Choroid plexus epithelial cell (primary cell): ENCODE data around the gene LSM12.

ENCODE experiments used
- DNase-seq: peaks from one replicate; pipeline ENCODE4 v3.0.0-alpha.2; 2010; ENCODE audit warnings: low read depth
- H3K4me3 ChIP-seq: 2 replicates; pipeline ENCODE4 v1.5.1; 2011; ENCODE audit warnings: low read depth, mild to moderate bottlenecking, control low read depth, low read length, moderate library complexity
- TF ChIP-seq, protein P1 (sequence below): conservative IDR thresholded peaks from 2 replicates; pipeline ENCODE4 v1.5.1; 2011; ENCODE audit warnings: low read depth, mild to moderate bottlenecking, control low read depth, inconsistent platforms, low read length, moderate library complexity

Gene LSM12

GRCh38 chr17:44086364-44087311, 20.2 kb upstream of the LSM12 start:
- TF ChIP-seq, protein P1, sequence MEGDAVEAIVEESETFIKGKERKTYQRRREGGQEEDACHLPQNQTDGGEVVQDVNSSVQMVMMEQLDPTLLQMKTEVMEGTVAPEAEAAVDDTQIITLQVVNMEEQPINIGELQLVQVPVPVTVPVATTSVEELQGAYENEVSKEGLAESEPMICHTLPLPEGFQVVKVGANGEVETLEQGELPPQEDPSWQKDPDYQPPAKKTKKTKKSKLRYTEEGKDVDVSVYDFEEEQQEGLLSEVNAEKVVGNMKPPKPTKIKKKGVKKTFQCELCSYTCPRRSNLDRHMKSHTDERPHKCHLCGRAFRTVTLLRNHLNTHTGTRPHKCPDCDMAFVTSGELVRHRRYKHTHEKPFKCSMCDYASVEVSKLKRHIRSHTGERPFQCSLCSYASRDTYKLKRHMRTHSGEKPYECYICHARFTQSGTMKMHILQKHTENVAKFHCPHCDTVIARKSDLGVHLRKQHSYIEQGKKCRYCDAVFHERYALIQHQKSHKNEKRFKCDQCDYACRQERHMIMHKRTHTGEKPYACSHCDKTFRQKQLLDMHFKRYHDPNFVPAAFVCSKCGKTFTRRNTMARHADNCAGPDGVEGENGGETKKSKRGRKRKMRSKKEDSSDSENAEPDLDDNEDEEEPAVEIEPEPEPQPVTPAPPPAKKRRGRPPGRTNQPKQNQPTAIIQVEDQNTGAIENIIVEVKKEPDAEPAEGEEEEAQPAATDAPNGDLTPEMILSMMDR: no peak
- H3K4me3 ChIP-seq: no peak overlapping the region
- DNase-seq: peak; percentile 79

DNA sequence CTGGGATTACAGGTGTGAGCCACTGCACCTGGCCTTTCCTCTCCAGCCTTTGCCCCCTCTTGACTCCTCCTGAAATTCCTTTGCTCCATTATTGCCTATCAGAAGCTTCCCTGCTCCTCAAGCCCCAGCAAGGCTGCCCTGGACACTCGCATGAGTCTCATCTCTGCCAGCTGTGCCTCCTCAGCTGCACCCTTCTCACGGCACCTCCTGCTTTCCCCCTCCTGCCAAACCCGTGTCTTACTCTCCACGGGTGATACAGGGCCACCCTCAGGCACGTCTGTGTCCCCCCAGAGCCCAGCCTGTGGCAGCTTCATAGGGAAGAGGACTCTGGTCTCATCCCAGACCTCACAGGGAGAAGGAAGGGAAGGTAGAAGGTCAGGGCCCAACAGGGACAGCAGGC, 19.4 kb upstream of the LSM12 start:
- no peak overlapping the region for H3K4me3 ChIP-seq
- TF ChIP-seq, protein P1: no peak
- no peak for DNase-seq

DNA sequence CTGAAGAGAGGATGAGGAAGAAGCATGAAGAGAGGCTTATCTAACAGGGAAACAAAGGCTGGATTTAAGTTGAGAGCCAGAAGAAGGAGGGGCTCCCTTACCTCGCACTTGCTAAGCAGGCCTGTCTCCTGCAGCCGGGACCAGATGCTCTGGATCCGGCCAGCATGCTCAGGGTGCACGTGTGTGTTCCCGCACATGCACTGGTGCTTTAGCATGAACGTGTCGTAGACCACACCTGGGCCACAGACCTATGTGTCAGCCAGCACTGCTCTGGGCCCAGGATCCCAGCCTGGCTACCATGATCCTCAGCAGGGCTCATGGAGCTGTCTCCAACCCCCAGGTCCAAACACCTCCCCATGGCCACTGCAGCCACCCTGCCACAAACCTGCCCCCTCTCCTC, 18.4 kb upstream of the LSM12 start:
- TF ChIP-seq, protein P1: no peak
- no peak for DNase-seq
- H3K4me3 ChIP-seq: no peak overlapping the region

DNA sequence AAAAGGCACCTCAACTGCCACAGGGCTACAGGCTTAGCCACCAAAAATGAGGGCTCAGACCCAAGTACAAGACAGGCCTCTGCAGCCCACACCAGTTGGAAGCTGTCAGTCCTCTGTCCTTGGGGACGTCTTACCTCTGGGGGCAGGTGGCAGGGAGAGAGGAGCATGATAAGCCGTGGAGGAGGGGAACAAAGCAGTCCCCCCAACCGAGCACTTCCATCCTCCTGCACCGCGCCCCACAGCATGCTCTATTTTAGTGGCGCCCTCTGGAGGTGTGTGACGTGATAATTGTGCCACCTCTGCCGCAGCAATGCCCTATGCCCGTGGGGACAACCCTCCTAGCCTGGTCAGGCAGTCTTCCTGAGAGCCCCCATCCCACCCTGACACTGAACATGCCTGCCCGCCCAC, 17.7 kb upstream of the LSM12 start:
- H3K4me3 ChIP-seq: no peak overlapping the region
- TF ChIP-seq, protein P1: peak; percentile 40
- no peak for DNase-seq

DNA sequence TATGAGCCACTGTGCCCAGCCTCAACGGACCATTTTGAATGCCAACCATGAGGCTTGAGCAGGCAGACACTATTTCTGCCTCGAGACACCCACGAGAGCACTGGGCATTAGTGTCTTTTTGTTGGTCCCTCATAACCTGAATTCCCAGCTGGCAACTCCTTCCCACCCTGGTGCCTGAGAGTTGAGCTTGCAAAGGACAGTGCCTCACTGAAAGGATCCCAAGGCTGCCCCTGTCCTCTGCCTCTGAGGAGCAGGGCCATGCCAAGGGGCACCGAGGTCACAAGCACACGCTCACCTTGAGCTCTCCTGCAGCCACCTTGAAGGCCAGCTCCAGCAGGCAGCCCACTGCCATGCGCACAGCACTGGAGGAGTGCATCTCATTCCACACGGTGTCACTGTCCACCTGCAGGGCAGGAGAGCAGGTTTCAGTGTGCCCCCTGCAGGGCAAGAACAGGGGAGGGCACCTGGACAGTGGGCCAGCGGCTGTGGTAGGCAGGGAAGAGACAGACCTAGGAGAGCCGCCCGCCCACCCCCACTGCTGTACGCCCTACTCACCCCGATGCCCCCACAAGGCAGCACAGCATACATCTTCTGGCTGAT, 16.9 kb upstream of the LSM12 start:
- TF ChIP-seq, protein P1: peak; percentile 44
- H3K4me3 ChIP-seq: no peak overlapping the region
- DNase-seq: no peak

DNA sequence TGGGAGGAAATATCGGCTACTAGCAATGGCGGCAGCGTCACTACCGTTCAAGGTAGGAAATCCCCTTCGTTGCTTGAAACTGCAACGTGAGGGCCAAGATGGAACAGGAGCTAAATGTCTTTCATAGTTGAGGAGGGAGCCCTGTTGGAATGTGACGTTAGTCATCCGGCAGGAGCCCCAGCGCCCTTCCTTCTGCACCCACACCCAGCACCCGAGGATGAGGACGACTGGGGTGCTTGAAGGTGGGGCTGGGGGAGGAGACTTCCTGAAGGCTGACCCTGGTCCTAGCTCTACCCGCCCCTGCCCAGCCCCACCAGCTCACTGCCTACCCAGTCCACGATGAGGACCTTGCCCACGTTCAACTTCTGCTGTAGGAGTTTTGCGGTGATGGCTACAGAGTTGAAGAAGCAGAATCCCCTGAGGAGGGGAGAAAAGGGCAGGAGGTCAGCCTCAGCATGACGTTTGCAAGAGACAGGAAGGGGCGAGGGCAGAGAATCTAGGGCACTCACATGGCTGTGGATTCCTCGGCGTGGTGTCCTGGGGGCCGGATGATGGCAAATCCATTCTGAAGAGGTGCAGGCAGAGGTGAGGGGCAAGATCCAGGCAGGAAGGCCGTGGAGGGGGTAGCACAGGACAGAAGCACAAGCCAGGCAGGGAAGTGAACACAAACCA, 15.9 kb upstream of the LSM12 start:
- no peak for DNase-seq
- no peak overlapping the region for H3K4me3 ChIP-seq
- TF ChIP-seq, protein P1: no peak
